Epithelial cell of proximal tubule (primary cell): ENCODE measurements around the gene NR2C2AP. TPM values are rescaled to one million over a fixed set of nuclear protein-coding genes. Genes with fewer than 3 reads are reported as not detected.
"Not testable (repeated sequence)": the region's sequence is repeated elsewhere in the genome, so short reads cannot be mapped to it uniquely, and the experiment has no call there.

Source experiments
- DNase-seq: peaks from one replicate; pipeline ENCODE4 v3.0.0-alpha.2; 2011; ENCODE audit warnings: low read depth
- H3K4me3 ChIP-seq: 2 replicates; pipeline ENCODE4 v1.5.1; 2011; ENCODE audit warnings: low read depth, mild to moderate bottlenecking, low read length
- CTCF ChIP-seq: conservative IDR thresholded peaks from 2 replicates; pipeline ENCODE4 v1.5.1; 2012; ENCODE audit warnings: low read depth, mild to moderate bottlenecking, low read length
- total RNA-seq: library from RNA; depleted of rRNA; stranded (reverse); fragments of >200 nt; gene quantifications from 2 replicates; pipeline ENCODE4 v1.2.3, GENCODE V29; 2015

The NR2C2AP gene
- total RNA-seq, 1 donor from 2014 or later: 25.9 TPM

GRCh38 chr19:19224852-19225494 is 21.8 kb upstream of the NR2C2AP start:
- no peak for DNase-seq
- peak overlapping the region; percentile 26 for H3K4me3 ChIP-seq
- TF ChIP-seq CTCF: peak; percentile 72

GRCh38 chr19:19224150-19224851 is 21.1 kb upstream of the NR2C2AP start:
- no peak for DNase-seq
- TF ChIP-seq CTCF: no peak
- no peak overlapping the region for H3K4me3 ChIP-seq

GRCh38 chr19:19223636-19224035 is 20.4 kb upstream of the NR2C2AP start:
- no peak for DNase-seq
- no peak overlapping the region for H3K4me3 ChIP-seq
- TF ChIP-seq CTCF: no peak

GRCh38 chr19:19223060-19223459 is 19.8 kb upstream of the NR2C2AP start:
- no peak overlapping the region for H3K4me3 ChIP-seq
- no peak for DNase-seq
- no peak for TF ChIP-seq CTCF

- not testable (repeated sequence) for DNase-seq, H3K4me3 ChIP-seq
These were observed 17.8 kb upstream of the NR2C2AP start for GRCh38 chr19:19221000-19221399.

GRCh38 chr19:19218911-19219310 is 15.7 kb upstream of the NR2C2AP start:
- DNase-seq: no peak
- no peak for TF ChIP-seq CTCF
- no peak overlapping the region for H3K4me3 ChIP-seq

- peak; percentile 29 for TF ChIP-seq CTCF
- DNase-seq: no peak
These were observed 13.9 kb upstream of the NR2C2AP start for GRCh38 chr19:19217099-19217498.

More at GRCh38 chr19:19217099-19217498, 13.9 kb upstream of the NR2C2AP start:
- no peak overlapping the region for H3K4me3 ChIP-seq
